ENCODE measurements around the gene STAT3.

DNA sequence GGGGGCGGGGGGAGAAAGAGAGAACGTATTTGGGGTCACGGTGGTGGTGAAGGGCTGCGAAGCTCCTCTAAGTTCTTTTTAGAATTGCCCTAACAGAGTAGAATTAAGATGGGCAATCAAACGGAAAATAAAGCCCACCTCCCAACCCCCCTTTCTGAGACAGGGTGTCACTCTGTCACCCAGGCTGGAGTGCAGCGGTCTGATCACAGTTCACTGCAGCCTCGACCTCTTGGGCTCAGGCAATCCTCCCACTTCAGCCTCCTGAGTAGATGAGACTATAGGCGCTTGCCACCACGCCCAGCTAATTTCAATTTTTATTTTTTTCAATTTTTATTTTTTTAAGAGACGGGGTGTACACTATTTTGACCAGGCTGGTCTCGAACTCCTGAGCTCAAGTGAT, 35.5 kb upstream of the STAT3 start:
- TF ChIP-seq, protein P1, sequence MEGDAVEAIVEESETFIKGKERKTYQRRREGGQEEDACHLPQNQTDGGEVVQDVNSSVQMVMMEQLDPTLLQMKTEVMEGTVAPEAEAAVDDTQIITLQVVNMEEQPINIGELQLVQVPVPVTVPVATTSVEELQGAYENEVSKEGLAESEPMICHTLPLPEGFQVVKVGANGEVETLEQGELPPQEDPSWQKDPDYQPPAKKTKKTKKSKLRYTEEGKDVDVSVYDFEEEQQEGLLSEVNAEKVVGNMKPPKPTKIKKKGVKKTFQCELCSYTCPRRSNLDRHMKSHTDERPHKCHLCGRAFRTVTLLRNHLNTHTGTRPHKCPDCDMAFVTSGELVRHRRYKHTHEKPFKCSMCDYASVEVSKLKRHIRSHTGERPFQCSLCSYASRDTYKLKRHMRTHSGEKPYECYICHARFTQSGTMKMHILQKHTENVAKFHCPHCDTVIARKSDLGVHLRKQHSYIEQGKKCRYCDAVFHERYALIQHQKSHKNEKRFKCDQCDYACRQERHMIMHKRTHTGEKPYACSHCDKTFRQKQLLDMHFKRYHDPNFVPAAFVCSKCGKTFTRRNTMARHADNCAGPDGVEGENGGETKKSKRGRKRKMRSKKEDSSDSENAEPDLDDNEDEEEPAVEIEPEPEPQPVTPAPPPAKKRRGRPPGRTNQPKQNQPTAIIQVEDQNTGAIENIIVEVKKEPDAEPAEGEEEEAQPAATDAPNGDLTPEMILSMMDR (IDR thresholded peaks at IDR 0.05), result no peak
- no peak for TF ChIP-seq POLR2A (IDR thresholded peaks at IDR 0.05)
